RCC 7860 (cell line): ENCODE results near the gene MAB21L2.

Source experiments
- DNase-seq: peaks from one replicate; pipeline ENCODE4 v3.0.0-alpha.2; 2015; ENCODE audit warnings: low spot score
- FAIRE-seq: peaks from 2 replicates; lab custom pipeline; 2012; peaks lifted over from hg19 to GRCh38; lab: Jason Lieb, UNC

The MAB21L2 gene

DNA sequence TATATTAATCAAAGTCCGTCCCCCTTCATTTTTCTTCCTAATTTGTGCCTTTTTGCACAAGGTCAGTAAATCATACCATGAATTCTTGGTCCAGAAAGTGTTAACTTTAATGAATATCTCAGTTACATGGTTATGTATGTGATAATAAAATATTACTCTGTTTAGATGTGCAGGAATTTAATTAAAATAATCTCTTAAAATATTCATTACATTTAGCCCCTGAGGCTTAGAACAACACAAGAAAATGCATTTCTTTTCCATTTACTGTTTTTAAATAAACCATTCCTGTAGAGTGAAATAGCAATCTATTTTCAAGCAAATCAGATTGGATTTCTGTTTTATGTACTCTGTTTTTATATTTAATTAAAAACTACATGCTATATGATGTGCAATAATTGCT lies 17.6 kb downstream of the MAB21L2 start:
- FAIRE-seq, result no peak
- no peak for DNase-seq

DNA sequence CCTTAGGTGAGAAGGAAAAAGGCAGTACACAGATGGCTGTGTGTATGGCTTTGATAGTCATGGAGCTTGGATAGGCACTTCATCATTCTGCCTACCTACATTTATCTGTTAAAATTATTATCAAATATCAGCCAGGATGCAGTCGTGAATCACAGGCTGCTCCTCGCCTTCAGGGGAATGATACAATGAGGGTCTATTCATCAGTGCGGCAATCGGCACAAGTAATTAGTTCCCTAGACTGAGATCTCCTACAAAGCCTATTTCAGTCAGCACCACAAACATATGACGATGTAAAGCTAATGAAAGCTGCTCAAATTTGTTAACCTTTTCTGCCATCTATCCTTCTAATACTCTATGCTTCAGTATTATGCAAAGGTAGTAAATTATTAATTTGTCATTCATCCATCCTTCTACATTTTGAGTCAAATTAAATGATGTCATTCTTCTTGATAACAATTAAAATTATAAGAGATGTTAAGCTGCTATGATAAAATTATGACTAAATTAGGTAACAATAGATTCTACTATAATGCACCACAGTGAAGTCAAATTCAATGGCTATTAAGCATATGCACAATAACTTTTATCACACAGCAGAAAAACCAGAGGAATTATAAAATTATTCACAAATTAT lies 19.0 kb downstream of the MAB21L2 start:
- DNase-seq, result no peak
- FAIRE-seq, result no peak

DNA sequence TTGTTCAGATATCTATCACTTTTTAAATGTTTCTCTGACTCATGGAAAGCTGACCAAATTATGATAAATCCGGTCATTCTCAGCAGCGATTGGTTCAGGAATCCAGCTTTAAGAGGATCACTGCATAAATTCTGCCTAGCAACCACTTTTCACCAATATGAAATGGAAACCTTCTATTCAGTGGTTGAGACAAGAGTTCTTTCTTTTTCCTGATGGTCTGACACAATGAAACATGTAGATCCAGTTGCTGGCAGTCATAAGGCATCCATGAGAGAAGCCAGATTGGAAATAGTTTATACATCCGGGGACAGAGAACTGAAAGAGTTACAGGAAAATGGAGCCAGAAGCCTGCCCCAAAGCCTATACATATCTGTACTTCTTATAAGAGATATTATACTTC lies 27.2 kb downstream of the MAB21L2 start:
- DNase-seq (no peak), FAIRE-seq (no peak)

DNA sequence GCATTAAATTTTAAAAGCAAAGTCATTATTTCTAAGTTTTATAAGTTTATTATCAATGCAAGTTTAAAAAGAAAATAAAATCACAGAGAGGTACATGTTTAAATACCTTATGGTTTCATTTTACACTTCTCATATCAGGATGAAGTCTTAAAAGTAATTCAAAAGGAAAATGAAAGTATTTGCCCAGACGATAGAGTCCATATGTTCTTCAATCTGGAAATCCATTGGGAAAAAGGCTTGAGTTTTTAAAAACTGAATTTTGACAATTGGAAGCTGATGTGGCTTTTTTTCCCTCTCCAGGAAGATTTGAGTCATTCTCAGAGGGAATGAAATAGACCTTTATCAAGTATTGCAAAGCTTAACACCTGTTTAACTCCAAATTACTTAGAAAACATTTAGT lies 37.1 kb downstream of the MAB21L2 start:
- DNase-seq (no peak), FAIRE-seq (no peak)

DNA sequence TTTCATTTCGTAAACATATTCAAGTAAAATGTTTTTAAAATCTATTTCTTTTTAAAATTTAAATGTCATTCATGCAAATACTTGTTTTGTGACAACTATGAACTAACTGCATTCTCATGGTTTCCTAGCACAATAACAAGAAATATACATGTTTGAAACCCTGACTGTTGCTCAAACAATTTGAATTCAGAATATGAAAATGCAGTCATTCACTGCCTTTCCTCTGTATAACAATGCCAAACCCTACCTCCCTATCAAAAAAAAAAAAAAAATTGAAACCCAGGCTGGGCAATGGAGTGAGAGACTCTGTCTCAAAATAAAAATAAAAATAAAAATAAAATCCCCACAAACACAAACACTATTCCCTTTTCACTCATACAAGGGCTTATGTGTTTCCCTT lies 42.1 kb downstream of the MAB21L2 start:
- DNase-seq (no peak), FAIRE-seq (no peak)

DNA sequence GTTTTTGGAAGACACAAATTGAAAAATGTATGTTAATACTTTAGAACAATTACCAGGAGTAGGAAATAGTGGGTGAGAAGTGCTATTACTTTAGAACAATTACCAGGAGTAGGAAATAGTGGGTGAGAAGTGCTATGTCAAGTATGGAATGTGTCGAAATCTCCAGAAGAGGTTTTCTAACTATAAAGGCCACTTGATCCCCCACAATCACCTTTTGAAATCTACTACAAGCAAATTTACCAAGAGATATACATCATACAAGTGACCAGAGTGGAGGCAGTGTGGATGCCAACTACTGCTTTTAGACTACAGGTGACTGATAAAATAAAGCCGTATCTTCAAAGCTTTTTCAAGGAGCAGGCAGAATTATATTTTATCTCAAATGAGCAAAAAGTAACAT lies 43.1 kb downstream of the MAB21L2 start:
- FAIRE-seq (no peak), DNase-seq (no peak)

DNA sequence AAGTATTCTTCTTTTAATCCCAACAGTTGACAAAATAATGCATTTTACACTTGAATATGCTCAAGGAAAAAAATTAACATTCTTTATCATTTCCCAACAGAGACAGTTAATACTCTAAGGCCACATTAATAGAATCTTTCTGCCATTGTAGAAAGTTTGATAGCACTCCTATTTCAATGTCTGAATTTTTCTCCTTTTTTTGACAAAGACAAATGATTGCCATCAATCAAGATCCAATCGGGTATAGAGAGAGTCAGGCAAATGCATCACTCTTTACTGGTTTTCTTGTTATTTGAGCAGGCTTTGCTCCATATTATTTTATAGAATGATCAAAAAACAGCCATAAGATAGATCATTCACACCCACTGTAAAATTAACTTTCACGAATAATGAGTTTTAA lies 46.1 kb downstream of the MAB21L2 start:
- DNase-seq (no peak), FAIRE-seq (no peak)

DNA sequence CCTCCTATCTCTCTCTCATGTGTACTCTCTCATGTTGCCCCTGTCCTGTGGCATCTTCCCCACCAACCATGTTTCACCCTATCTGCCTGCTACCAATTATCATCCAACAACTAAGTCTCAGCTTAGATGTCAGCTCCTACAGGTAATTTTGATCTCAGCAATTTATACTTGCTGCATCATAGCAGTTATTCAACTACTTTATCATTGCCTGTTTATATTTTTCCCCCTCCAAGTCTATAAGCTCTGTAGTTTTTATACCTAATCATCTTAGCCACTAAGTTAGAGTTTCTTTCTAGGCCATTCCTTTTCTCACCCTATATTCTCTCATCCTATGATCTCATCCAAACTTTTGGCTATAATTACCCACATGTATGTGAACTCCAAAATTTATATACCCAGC lies 50.7 kb downstream of the MAB21L2 start:
- DNase-seq (no peak), FAIRE-seq (no peak)
